Neuronal stem cell (in vitro differentiated cells): ENCODE data around the gene HARS2.
"Not testable (repeated sequence)": the region's sequence is repeated elsewhere in the genome, so short reads cannot be mapped to it uniquely, and the experiment has no call there.

Source experiments
- DNase-seq: peaks from one replicate; pipeline ENCODE4 v3.0.0-alpha.2; 2013; ENCODE audit warnings: low spot score
- H2AFZ ChIP-seq: one replicate; pipeline ENCODE4 v1.6.1; 2013; ENCODE audit warnings: mild to moderate bottlenecking, low read length, inconsistent platforms
- H2AK5ac ChIP-seq: 2 replicates; pipeline ENCODE4 v1.6.1; 2013; ENCODE audit warnings: low read depth, mild to moderate bottlenecking, inconsistent platforms, low read length, moderate library complexity, mixed read lengths
- H2BK120ac ChIP-seq: 2 replicates; pipeline ENCODE4 v1.6.1; 2013; ENCODE audit warnings: low read depth, mild to moderate bottlenecking, inconsistent platforms, low read length, moderate library complexity, mixed read lengths
- H2BK12ac ChIP-seq: one replicate; pipeline ENCODE4 v1.6.1; 2013; ENCODE audit warnings: low read length, inconsistent platforms
- H2BK15ac ChIP-seq: 2 replicates; pipeline ENCODE4 v1.6.1; 2013; ENCODE audit warnings: mild to moderate bottlenecking, low read length, inconsistent platforms, mixed read lengths
- H2BK5ac ChIP-seq: one replicate; pipeline ENCODE4 v1.6.1; 2013; ENCODE audit warnings: inconsistent platforms, mild to moderate bottlenecking, low read length, moderate library complexity
- H3K14ac ChIP-seq: one replicate; pipeline ENCODE4 v1.6.1; 2013; ENCODE audit warnings: low read length, inconsistent platforms
- H3K18ac ChIP-seq: 2 replicates; pipeline ENCODE4 v1.6.1; 2013; ENCODE audit warnings: low read length, inconsistent platforms
- H3K23ac ChIP-seq: 2 replicates; pipeline ENCODE4 v1.6.1; 2013; ENCODE audit warnings: low read depth, mild to moderate bottlenecking, mixed read lengths, low read length, inconsistent platforms; ENCODE audit not compliant: poor library complexity
- H3K27ac ChIP-seq: replicated peaks from 3 replicates; pipeline ENCODE4 v1.5.1; 2013; ENCODE audit warnings: low read length, inconsistent platforms
- H3K27me3 ChIP-seq, 3 experiments: 2 replicates each; pipeline ENCODE4 v1.6.1; 2013; ENCODE audit warnings: low read length in 3 of 3, mild to moderate bottlenecking in 2 of 3, inconsistent platforms in 1 of 3, low read depth in 1 of 3, mixed read lengths in 1 of 3, moderate library complexity in 1 of 3; ENCODE audit not compliant: control insufficient read depth in 3 of 3, insufficient read depth in 3 of 3
- H3K36me3 ChIP-seq, 2 donors: replicated peaks in 1 of 2; 2 replicates each; pipeline ENCODE4 v1.6.1; 2013; ENCODE audit warnings: low read length in 2 of 2; ENCODE audit not compliant: control insufficient read depth in 2 of 2, insufficient read depth in 2 of 2
- H3K4ac ChIP-seq: 2 replicates; pipeline ENCODE4 v1.6.1; 2013; ENCODE audit warnings: inconsistent platforms, mild to moderate bottlenecking, low read length, moderate library complexity
- H3K4me1 ChIP-seq, 2 donors: 1 replicate in 1 of 2; 2 replicates in 1 of 2; pipeline ENCODE4 v1.6.1; 2013; ENCODE audit warnings: low read length in 2 of 2, low read depth in 1 of 2; ENCODE audit not compliant: control insufficient read depth in 2 of 2, insufficient read depth in 1 of 2
- H3K4me2 ChIP-seq: one replicate; pipeline ENCODE4 v1.6.1; 2013; ENCODE audit warnings: mild to moderate bottlenecking, low read length, inconsistent platforms; ENCODE audit not compliant: insufficient read depth, poor library complexity, severe bottlenecking
- H3K4me3 ChIP-seq, 2 donors: 2 replicates each; pipeline ENCODE4 v1.5.1; 2013; ENCODE audit warnings: low read length in 2 of 2, mild to moderate bottlenecking in 2 of 2, inconsistent platforms in 1 of 2, moderate library complexity in 1 of 2
- H3K79me1 ChIP-seq: one replicate; pipeline ENCODE4 v1.6.1; 2013; ENCODE audit warnings: low read depth, mild to moderate bottlenecking, inconsistent platforms, low read length, moderate library complexity
- H3K9ac ChIP-seq: one replicate; pipeline ENCODE4 v1.6.1; 2013; ENCODE audit warnings: mild to moderate bottlenecking, low read depth, low read length, inconsistent platforms; ENCODE audit not compliant: poor library complexity
- H3K9me3 ChIP-seq, 2 donors: replicated peaks in 1 of 2; 2 replicates each; pipeline versions ENCODE3 to v1.6.1; 2013; ENCODE audit warnings: low read length in 2 of 2, mild to moderate bottlenecking in 2 of 2, inconsistent platforms in 1 of 2, low read depth in 1 of 2, mixed read lengths in 1 of 2, moderate library complexity in 1 of 2; ENCODE audit not compliant: control insufficient read depth in 2 of 2, insufficient read depth in 1 of 2
- H4K8ac ChIP-seq: one replicate; pipeline ENCODE4 v1.6.1; 2013; ENCODE audit warnings: low read depth, mild to moderate bottlenecking, inconsistent platforms, low read length, moderate library complexity
- H4K91ac ChIP-seq: one replicate; pipeline ENCODE4 v1.6.1; 2013; ENCODE audit warnings: low read length, low read depth, mild to moderate bottlenecking, inconsistent platforms; ENCODE audit not compliant: poor library complexity
- WGBS, 2 donors: extraction: QIAGEN DNeasy Blood & Tissue Kit; methylation state at CpG; one replicate each; pipeline ENCODE4 v1.1.7; 2013; ENCODE audit warnings: missing lambda C conversion rate in 2 of 2, mixed read lengths in 1 of 2; ENCODE audit not compliant: insufficient read length in 2 of 2, insufficient replicate concordance in 1 of 2; ENCODE audit errors: extremely low coverage in 2 of 2; 5-methylcytosine and 5-hydroxymethylcytosine counted together

HARS2 gene

DNA sequence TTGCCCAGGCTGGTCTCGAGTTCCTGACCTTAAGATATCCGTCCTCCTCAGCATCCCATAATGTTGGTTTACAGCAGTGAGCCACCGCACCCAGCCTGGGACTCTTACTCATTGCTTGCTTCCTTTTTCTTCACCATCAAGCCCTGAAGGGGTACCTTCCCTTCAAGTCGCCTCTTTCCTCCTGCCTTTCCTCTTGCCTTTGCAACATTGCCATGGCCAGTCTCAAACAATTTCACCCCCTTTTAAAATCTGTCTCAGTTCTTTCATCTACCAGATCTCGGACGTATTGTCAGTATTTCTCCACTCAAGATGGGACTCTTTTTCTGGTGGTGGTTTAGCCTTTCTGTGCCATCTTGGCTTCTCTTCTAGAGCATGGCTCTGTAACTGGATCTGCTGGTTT is 29.5 kb downstream of the HARS2 start:
- not testable (repeated sequence) for H3K4me1 ChIP-seq, H4K91ac ChIP-seq, H3K9me3 ChIP-seq, H2BK5ac ChIP-seq, H3K9ac ChIP-seq, H2AFZ ChIP-seq, DNase-seq, H3K27me3 ChIP-seq, H3K4ac ChIP-seq, H2BK15ac ChIP-seq, H2BK12ac ChIP-seq, H2BK120ac ChIP-seq, H3K4me2 ChIP-seq, H3K27ac ChIP-seq, H3K14ac ChIP-seq, H3K18ac ChIP-seq, H3K23ac ChIP-seq, H4K8ac ChIP-seq, H3K36me3 ChIP-seq, H3K4me3 ChIP-seq, H3K79me1 ChIP-seq, H2AK5ac ChIP-seq
- whole genome bisulfite sequencing, 2 donors = no CpG with 5 or more reads among the region's 6 CpGs

GRCh38 chr5:140721395-140721794 is 30.1 kb downstream of the HARS2 start:
- H3K79me1 ChIP-seq, H4K91ac ChIP-seq, H3K18ac ChIP-seq, H3K36me3 ChIP-seq, DNase-seq, H2AK5ac ChIP-seq, H3K14ac ChIP-seq, H4K8ac ChIP-seq, H2BK120ac ChIP-seq, H2BK15ac ChIP-seq, H2BK5ac ChIP-seq, H3K23ac ChIP-seq, H2AFZ ChIP-seq, H3K9me3 ChIP-seq, H3K4ac ChIP-seq, H3K4me3 ChIP-seq, H3K9ac ChIP-seq, H2BK12ac ChIP-seq, H3K27ac ChIP-seq, H3K4me1 ChIP-seq, H3K27me3 ChIP-seq, H3K4me2 ChIP-seq: not testable (repeated sequence)
- no CpG with 5 or more reads among the region's 5 CpGs for WGBS, 2 donors

DNA sequence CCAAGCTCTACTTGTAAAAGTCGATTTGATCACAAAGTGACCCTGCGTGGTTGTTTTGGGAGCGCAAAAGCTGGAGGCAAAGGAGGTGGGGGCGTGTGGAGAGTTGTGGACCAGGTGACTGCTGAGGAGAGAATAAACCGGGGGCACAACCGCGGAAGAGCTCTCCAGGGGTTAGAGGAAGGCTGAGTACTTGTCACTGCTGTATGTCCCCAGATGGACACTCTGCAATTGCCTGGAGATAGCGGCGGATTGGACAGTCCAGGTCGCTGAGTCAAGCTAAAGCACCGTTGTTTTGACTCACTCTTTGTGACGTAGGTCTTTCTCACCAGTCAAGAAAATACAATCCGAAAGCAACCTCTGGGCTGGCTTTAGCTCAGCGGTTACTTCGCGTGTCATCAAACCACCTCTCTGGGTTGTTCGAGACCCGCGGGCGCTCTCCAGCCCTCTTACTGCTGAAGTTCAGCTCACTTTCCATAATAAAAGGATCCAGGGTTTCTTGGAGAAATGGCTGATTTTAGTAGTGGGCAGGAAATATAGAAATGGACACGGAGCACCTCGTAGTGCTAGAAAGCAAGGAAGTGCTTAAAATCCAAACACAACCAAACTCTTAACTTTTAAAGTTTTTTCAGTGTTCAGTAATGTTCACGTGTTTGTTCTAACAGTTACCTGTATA is 34.7 kb downstream of the HARS2 start:
- Histone ChIP-seq H2BK15ac (no peak overlapping the region), H2BK120ac (no peak overlapping the region), H3K4me1 (no peaks in the 10 kb centered on the region), H3K27ac (no peak overlapping the region), H3K23ac (no peak overlapping the region), H3K79me1 (no peaks in the 10 kb centered on the region), H2AK5ac (no peak overlapping the region), H3K14ac (no peak overlapping the region), H3K18ac (no peak overlapping the region), H3K4me3 (peak overlapping the region; percentile 46 to 74), H2BK5ac (no peak overlapping the region), H3K4ac (no peak overlapping the region), H2AFZ (peak overlapping the region; percentile 69), H2BK12ac (no peak overlapping the region), H4K91ac (no peak overlapping the region), H3K9ac (no peak overlapping the region), H3K9me3 (no peaks in the 10 kb centered on the region), H4K8ac (no peak overlapping the region), H3K36me3 (no peaks in the 10 kb centered on the region), H3K4me2 (peak overlapping the region; percentile 19), H3K27me3 (no peaks in the 10 kb centered on the region)
- whole genome bisulfite sequencing, 2 donors = no CpG with 5 or more reads among the region's 23 CpGs
- peak; percentile 68 for DNase-seq

DNA sequence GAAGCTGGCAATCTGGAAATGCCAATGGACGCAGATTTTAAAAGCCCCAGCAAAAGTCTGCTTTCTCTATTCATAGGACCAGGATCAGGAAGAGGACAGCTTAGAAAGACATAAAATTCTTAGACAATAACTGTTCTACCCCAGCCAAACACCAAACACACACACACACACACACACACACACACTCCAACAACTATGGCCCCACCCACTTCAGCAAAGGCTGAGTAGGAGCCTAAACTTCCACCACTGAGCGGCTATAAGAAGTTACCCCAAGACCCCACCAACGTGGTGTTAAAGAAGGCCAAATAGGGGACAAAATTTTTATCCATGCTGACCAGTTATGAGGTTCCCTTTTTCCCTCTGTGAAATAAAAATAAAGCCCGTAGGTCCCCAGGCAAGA is 41.8 kb downstream of the HARS2 start:
- H4K8ac ChIP-seq = no peak overlapping the region
- no peak overlapping the region for H3K27ac ChIP-seq
- no peak overlapping the region for H3K4me2 ChIP-seq
- H3K4ac ChIP-seq = no peak overlapping the region
- WGBS, 2 donors = no CpG with 5 or more reads among the region's 4 CpGs
- no peak overlapping the region for H3K23ac ChIP-seq
- no peak overlapping the region for H2BK5ac ChIP-seq
- no peak overlapping the region for H2AFZ ChIP-seq
- H3K4me1 ChIP-seq = no peaks in the 10 kb centered on the region
- H3K18ac ChIP-seq = no peak overlapping the region
- no peak overlapping the region for H2BK120ac ChIP-seq
- no peak overlapping the region for H3K9ac ChIP-seq
- no peak overlapping the region for H2AK5ac ChIP-seq
- no peak for DNase-seq
- no peak overlapping the region for H2BK12ac ChIP-seq
- H3K4me3 ChIP-seq = no peak overlapping the region
- no peak overlapping the region for H2BK15ac ChIP-seq
- H4K91ac ChIP-seq = no peak overlapping the region
- H3K36me3 ChIP-seq = no peaks in the 10 kb centered on the region
- H3K79me1 ChIP-seq = no peaks in the 10 kb centered on the region
- no peak overlapping the region for H3K14ac ChIP-seq
- no peaks in the 10 kb centered on the region for H3K9me3 ChIP-seq
- no peaks in the 10 kb centered on the region for H3K27me3 ChIP-seq
